HEK293 (cell line): Measurements from ENCODE around the gene KDM3B.

ENCODE experiments used
- CTCF ChIA-PET: fragments of 350-600 bp; formaldehyde crosslinking; extraction: SDS; loops from one replicate; lab custom pipeline; 2021; ENCODE audit warnings: antibody characterized with exemption; lab: Yijun Ruan, JAX
- POLR2A ChIA-PET: fragments of 300-600 bp; formaldehyde crosslinking; extraction: SDS; loops from one replicate; lab custom pipeline; 2020; ENCODE audit warnings: antibody characterized with exemption, inconsistent platforms; lab: Yijun Ruan, JAX
- H3K27ac ChIP-seq: fragments of 200-500 bp; sonication (Bioruptor generic); 2 replicates; pipeline ENCODE4 v1.5.1; 2014; ENCODE audit warnings: low read depth, low read length, control low read depth, inconsistent platforms; ENCODE audit errors: extremely low read depth
- H3K36me3 ChIP-seq, 2 experiments: fragments of 200-500 bp in 1 of 2; sonication (Bioruptor generic) in 1 of 2; 1 replicate in 1 of 2; 2 replicates in 1 of 2; pipeline ENCODE4 v1.5.1; 2014 to 2017; ENCODE audit warnings: inconsistent platforms in 2 of 2, low read length in 2 of 2; ENCODE audit not compliant: control insufficient read depth in 2 of 2, insufficient read depth in 1 of 2
- H3K4me1 ChIP-seq: fragments of 200-500 bp; sonication (Bioruptor generic); 2 replicates; pipeline ENCODE4 v1.5.1; 2014; ENCODE audit warnings: mild to moderate bottlenecking, low read length, inconsistent platforms; ENCODE audit not compliant: control insufficient read depth, insufficient read depth
- H3K4me3 ChIP-seq: 2 replicates; pipeline ENCODE4 v1.5.1; 2011; ENCODE audit warnings: low read depth, mild to moderate bottlenecking, control low read depth, low read length, moderate library complexity
- H3K9me3 ChIP-seq: fragments of 200-500 bp; sonication (Bioruptor generic); 2 replicates; pipeline ENCODE4 v1.5.1; 2014; ENCODE audit warnings: low read depth, low read length, inconsistent platforms; ENCODE audit not compliant: control insufficient read depth, insufficient read depth
- GLIS1 ChIP-seq: fragments of 450-650 bp; formaldehyde crosslinking; IDR thresholded peaks from 2 replicates; pipeline ENCODE4 v1.5.1; 2016; ENCODE audit warnings: missing biosample characterization, missing genetic modification characterization
- KLF1 ChIP-seq: fragments of 450-650 bp; formaldehyde crosslinking; IDR thresholded peaks from 2 replicates; pipeline ENCODE4 v1.5.1; 2016; ENCODE audit warnings: missing biosample characterization, missing genetic modification characterization
- KLF8 ChIP-seq: fragments of 450-650 bp; formaldehyde crosslinking; IDR thresholded peaks from 2 replicates; pipeline ENCODE4 v1.5.1; 2016; ENCODE audit warnings: missing biosample characterization, missing genetic modification characterization
- PATZ1 ChIP-seq: fragments of 450-650 bp; formaldehyde crosslinking; IDR thresholded peaks from 2 replicates; pipeline ENCODE4 v1.5.1; 2016; ENCODE audit warnings: missing biosample characterization, missing genetic modification characterization
- PRDM4 ChIP-seq: fragments of 450-650 bp; formaldehyde crosslinking; IDR thresholded peaks from 2 replicates; pipeline ENCODE4 v1.5.1; 2017; ENCODE audit warnings: missing biosample characterization, missing genetic modification characterization
- SP3 ChIP-seq: fragments of 450-650 bp; formaldehyde crosslinking; IDR thresholded peaks from 2 replicates; pipeline ENCODE4 v1.5.1; 2016; ENCODE audit warnings: missing biosample characterization, missing genetic modification characterization
- ZBTB26 ChIP-seq: fragments of 450-650 bp; formaldehyde crosslinking; optimal IDR thresholded peaks from 2 replicates; pipeline ENCODE3; 2016; ENCODE audit warnings: missing biosample characterization, mild to moderate bottlenecking, missing genetic modification characterization
- ZBTB6 ChIP-seq: fragments of 450-650 bp; formaldehyde crosslinking; IDR thresholded peaks from 2 replicates; pipeline ENCODE4 v1.5.1; 2017; ENCODE audit warnings: missing biosample characterization, missing genetic modification characterization
- ZEB2 ChIP-seq: fragments of 450-650 bp; formaldehyde crosslinking; IDR thresholded peaks from 2 replicates; pipeline ENCODE4 v1.5.1; 2016; ENCODE audit warnings: missing biosample characterization, missing genetic modification characterization
- ZFP69B ChIP-seq: fragments of 450-650 bp; formaldehyde crosslinking; IDR thresholded peaks from 2 replicates; pipeline ENCODE4 v1.5.1; 2016; ENCODE audit warnings: missing biosample characterization, missing genetic modification characterization
- ZNF169 ChIP-seq: fragments of 450-650 bp; formaldehyde crosslinking; IDR thresholded peaks from 2 replicates; pipeline ENCODE4 v1.5.1; 2016; ENCODE audit warnings: missing biosample characterization, missing genetic modification characterization
- ZNF2 ChIP-seq: fragments of 450-650 bp; formaldehyde crosslinking; IDR thresholded peaks from 2 replicates; pipeline ENCODE4 v1.5.1; 2016; ENCODE audit warnings: missing biosample characterization, missing genetic modification characterization
- ZNF24 ChIP-seq: fragments of 450-650 bp; formaldehyde crosslinking; IDR thresholded peaks from 2 replicates; pipeline ENCODE4 v1.5.1; 2016; ENCODE audit warnings: missing biosample characterization, missing genetic modification characterization
- ZNF274 ChIP-seq, 2 experiments: fragments of 200-500 bp in 1 of 2; fragments of 450-650 bp in 1 of 2; sonication (Bioruptor generic) in 1 of 2; formaldehyde crosslinking in 1 of 2; IDR thresholded peaks; 2 replicates each; pipeline versions ENCODE4 v1.5.1 to v1.6.1; 2014 to 2016; ENCODE audit warnings: borderline replicate concordance in 1 of 2, inconsistent platforms in 1 of 2, low read length in 1 of 2, missing biosample characterization in 1 of 2, missing genetic modification characterization in 1 of 2
- ZNF501 ChIP-seq: fragments of 450-650 bp; formaldehyde crosslinking; IDR thresholded peaks from 2 replicates; pipeline ENCODE4 v1.5.1; 2016; ENCODE audit warnings: missing biosample characterization, missing genetic modification characterization
- ZNF555 ChIP-seq: fragments of 450-650 bp; formaldehyde crosslinking; conservative IDR thresholded peaks from 2 replicates; pipeline ENCODE4 v1.5.1; 2017; ENCODE audit warnings: missing biosample characterization, mild to moderate bottlenecking, missing genetic modification characterization, inconsistent platforms
- ZNF580 ChIP-seq: fragments of 450-650 bp; formaldehyde crosslinking; IDR thresholded peaks from 2 replicates; pipeline ENCODE4 v1.5.1; 2016; ENCODE audit warnings: missing biosample characterization, missing genetic modification characterization
- ZNF610 ChIP-seq: fragments of 450-650 bp; formaldehyde crosslinking; IDR thresholded peaks from 2 replicates; pipeline ENCODE4 v1.5.1; 2016; ENCODE audit warnings: missing biosample characterization, missing genetic modification characterization, borderline replicate concordance
- ZNF670 ChIP-seq: fragments of 450-650 bp; formaldehyde crosslinking; IDR thresholded peaks from 2 replicates; pipeline ENCODE4 v1.5.1; 2016; ENCODE audit warnings: missing biosample characterization, missing genetic modification characterization, low read depth
- ZNF843 ChIP-seq: fragments of 450-650 bp; formaldehyde crosslinking; IDR thresholded peaks from 2 replicates; pipeline ENCODE4 v1.5.1; 2016; ENCODE audit warnings: missing biosample characterization, missing genetic modification characterization
- ZSCAN23 ChIP-seq: fragments of 450-650 bp; formaldehyde crosslinking; IDR thresholded peaks from 2 replicates; pipeline ENCODE4 v1.5.1; 2016; ENCODE audit warnings: missing biosample characterization, missing genetic modification characterization
- TF ChIP-seq, protein P1 (sequence below): fragments of 450-650 bp; formaldehyde crosslinking; IDR thresholded peaks from 2 replicates; pipeline ENCODE4 v1.5.1; 2017; ENCODE audit warnings: missing biosample characterization, mild to moderate bottlenecking, missing genetic modification characterization, moderate library complexity
- TF ChIP-seq, protein P2 (sequence below): fragments of 450-650 bp; formaldehyde crosslinking; IDR thresholded peaks from 2 replicates; pipeline ENCODE4 v1.5.1; 2016; ENCODE audit warnings: missing biosample characterization, missing genetic modification characterization

KDM3B gene

GRCh38 chr5:138331449-138332368 lies 20.8 kb upstream of the KDM3B start, which contains the start of gene CDC25C:
Gene CDC25C (minus strand): TSS chr5:138331804. CDS start chr5:138331180, 624 bp downstream.
- H3K4me1 ChIP-seq: peaks cover 4% of the 10 kb centered on the region; the same call in 1 of the 2 replicates
- H3K4me3 ChIP-seq: peak within 1 kb of the TSS; percentile 78
- ChIA-PET POLR2A (interaction anchor here (0.5 to 2.5 kb wide), 25 partner anchors 8 to 211 kb away, joined by 3 to 51 read pairs (median 4); partner anchors contain the start of genes BRD8, CDC23, EGR1 and ETF1), CTCF (interaction anchor here (0.6 to 17.0 kb wide), 6 partner anchors 21 to 433 kb away, joined by 3 to 273 read pairs (median 3); partner anchors contain the start of gene KDM3B)
- peaks cover 16 to 17% of the 10 kb centered on the region in 2 experiments; a peak in 2 of 3 replicates for H3K36me3 ChIP-seq
- H3K9me3 ChIP-seq: no peaks in the 10 kb centered on the region
- peak within 1 kb of the TSS; percentile 75 for H3K27ac ChIP-seq
- TF ChIP-seq ZNF169 (tag by site-specific recombination) (no peak), ZFP69B (tag by site-specific recombination) (peak; percentile 57; the same call in 1 of the 2 replicates), ZNF24 (tag by site-specific recombination) (peak; percentile 69; the same call in 1 of the 2 replicates), ZNF843 (tag by site-specific recombination) (0 out of 2 replicates have a peak, but pooled peaks have one; percentile 21), ZNF580 (tag by site-specific recombination) (peak; percentile 79), ZBTB6 (tag by site-specific recombination) (no peak), GLIS1 (tag by site-specific recombination) (0 out of 2 replicates have a peak, but pooled peaks have one; percentile 4), ZBTB26 (tag by site-specific recombination) (peak; percentile 44), ZNF2 (peak; percentile 87), PRDM4 (peak; percentile 14; the same call in 1 of the 2 replicates), ZNF670 (tag by site-specific recombination) (no peak), KLF8 (tag by site-specific recombination) (peak; percentile 45; the same call in 1 of the 2 replicates), ZSCAN23 (peak; percentile 27; the same call in 1 of the 2 replicates), SP3 (tag by site-specific recombination) (peak; percentile 83), KLF1 (tag by site-specific recombination) (0 out of 2 replicates have a peak, but pooled peaks have one; percentile 23), ZNF501 (tag by site-specific recombination) (peak; percentile 81; the same call in 1 of the 2 replicates), PATZ1 (tag by site-specific recombination) (peak; percentile 53), ZEB2 (tag by site-specific recombination) (peak; percentile 32; the same call in 1 of the 2 replicates), ZNF555 (tag by site-specific recombination) (no peak), ZNF610 (tag by site-specific recombination) (peak; percentile 59; the same call in 1 of the 2 replicates), ZNF274 (IDR thresholded peaks at IDR 0.05; ENCODE audit: low read length) (no peak), ZNF274 (tag by site-specific recombination; IDR thresholded peaks at IDR 0.05; ENCODE audit: borderline replicate concordance) (no peak)
- TF ChIP-seq, protein P1, sequence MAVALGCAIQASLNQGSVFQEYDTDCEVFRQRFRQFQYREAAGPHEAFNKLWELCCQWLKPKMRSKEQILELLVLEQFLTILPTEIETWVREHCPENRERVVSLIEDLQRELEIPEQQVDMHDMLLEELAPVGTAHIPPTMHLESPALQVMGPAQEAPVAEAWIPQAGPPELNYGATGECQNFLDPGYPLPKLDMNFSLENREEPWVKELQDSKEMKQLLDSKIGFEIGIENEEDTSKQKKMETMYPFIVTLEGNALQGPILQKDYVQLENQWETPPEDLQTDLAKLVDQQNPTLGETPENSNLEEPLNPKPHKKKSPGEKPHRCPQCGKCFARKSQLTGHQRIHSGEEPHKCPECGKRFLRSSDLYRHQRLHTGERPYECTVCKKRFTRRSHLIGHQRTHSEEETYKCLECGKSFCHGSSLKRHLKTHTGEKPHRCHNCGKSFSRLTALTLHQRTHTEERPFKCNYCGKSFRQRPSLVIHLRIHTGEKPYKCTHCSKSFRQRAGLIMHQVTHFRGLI (tag by site-specific recombination): no peak
- TF ChIP-seq, protein P2, sequence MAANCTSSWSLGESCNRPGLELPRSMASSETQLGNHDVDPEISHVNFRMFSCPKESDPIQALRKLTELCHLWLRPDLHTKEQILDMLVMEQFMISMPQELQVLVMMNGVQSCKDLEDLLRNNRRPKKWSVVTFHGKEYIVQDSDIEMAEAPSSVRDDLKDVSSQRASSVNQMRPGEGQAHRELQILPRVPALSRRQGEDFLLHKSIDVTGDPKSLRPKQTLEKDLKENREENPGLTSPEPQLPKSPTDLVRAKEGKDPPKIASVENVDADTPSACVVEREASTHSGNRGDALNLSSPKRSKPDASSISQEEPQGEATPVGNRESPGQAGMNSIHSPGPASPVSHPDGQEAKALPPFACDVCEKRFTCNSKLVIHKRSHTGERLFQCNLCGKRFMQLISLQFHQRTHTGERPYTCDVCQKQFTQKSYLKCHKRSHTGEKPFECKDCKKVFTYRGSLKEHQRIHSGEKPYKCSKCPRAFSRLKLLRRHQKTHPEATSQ: 0 out of 2 replicates have a peak, but pooled peaks have one; percentile 24
